ENCODE measurements around the gene CCT2.
"Not testable (repeated sequence)": the region's sequence is repeated elsewhere in the genome, so short reads cannot be mapped to it uniquely, and the experiment has no call there.

Gene CCT2

GRCh38 chr12:69588527-69588926, 3.3 kb downstream of the CCT2 start:
- no peak for DNase-seq (ENCODE audit: low read depth in 4 of 4, low spot score in 1 of 4)

- DNase-seq (ENCODE audit: low read depth in 4 of 4, low spot score in 1 of 4) = no peak
These were observed 3.8 kb downstream of the CCT2 start for GRCh38 chr12:69589082-69589481.

- DNase-seq (ENCODE audit: low read depth in 4 of 4, low spot score in 1 of 4) = no peak
These were observed 10.4 kb downstream of the CCT2 start for GRCh38 chr12:69595689-69596088.

GRCh38 chr12:69598174-69598753, 13.0 kb downstream of the CCT2 start:
- DNase-seq (ENCODE audit: low read depth in 4 of 4, low spot score in 1 of 4) = no peak

GRCh38 chr12:69600804-69601203, 15.5 kb downstream of the CCT2 start:
- DNase-seq (ENCODE audit: low read depth in 4 of 4, low spot score in 1 of 4) = no peak

GRCh38 chr12:69601962-69602685, 16.9 kb downstream of the CCT2 start:
- DNase-seq (ENCODE audit: low read depth in 4 of 4, low spot score in 1 of 4) = no peak

GRCh38 chr12:69602954-69603353, 17.7 kb downstream of the CCT2 start:
- DNase-seq (ENCODE audit: low read depth in 4 of 4, low spot score in 1 of 4) = no peak

- DNase-seq (ENCODE audit: low read depth in 4 of 4, low spot score in 1 of 4) = not testable (repeated sequence)
These were observed 18.3 kb downstream of the CCT2 start for GRCh38 chr12:69603556-69603955.

- DNase-seq (ENCODE audit: low read depth in 4 of 4, low spot score in 1 of 4) = not testable (repeated sequence)
These were observed 19.0 kb downstream of the CCT2 start for GRCh38 chr12:69604275-69604674.

GRCh38 chr12:69608114-69608513, 22.9 kb downstream of the CCT2 start:
- DNase-seq (ENCODE audit: low read depth in 4 of 4, low spot score in 1 of 4) = no peak

GRCh38 chr12:69610126-69610525, 24.9 kb downstream of the CCT2 start:
- no peak for DNase-seq (ENCODE audit: low read depth in 4 of 4, low spot score in 1 of 4)

GRCh38 chr12:69610729-69611128, 25.5 kb downstream of the CCT2 start, which contains the start of gene LRRC10:
Gene LRRC10, minus strand, starts transcription at chr12:69610907. Its CDS starts 69 bp downstream, at chr12:69610838.
- no peak for DNase-seq (ENCODE audit: low read depth in 4 of 4, low spot score in 1 of 4)

GRCh38 chr12:69613351-69613750, 28.1 kb downstream of the CCT2 start:
- no peak for DNase-seq (ENCODE audit: low read depth in 4 of 4, low spot score in 1 of 4)

GRCh38 chr12:69616025-69616424, 30.8 kb downstream of the CCT2 start:
- DNase-seq (ENCODE audit: low read depth in 4 of 4, low spot score in 1 of 4) = no peak

- DNase-seq (ENCODE audit: low read depth in 4 of 4, low spot score in 1 of 4) = no peak
These were observed 33.8 kb downstream of the CCT2 start for GRCh38 chr12:69619050-69619449.

- DNase-seq (ENCODE audit: low read depth in 4 of 4, low spot score in 1 of 4) = no peak
These were observed 34.8 kb downstream of the CCT2 start for GRCh38 chr12:69620077-69620476.

- DNase-seq (ENCODE audit: low read depth in 4 of 4, low spot score in 1 of 4) = no peak
These were observed 35.7 kb downstream of the CCT2 start for GRCh38 chr12:69620921-69621320.

GRCh38 chr12:69621551-69621950, 36.3 kb downstream of the CCT2 start:
- DNase-seq (ENCODE audit: low read depth in 4 of 4, low spot score in 1 of 4) = no peak

- no peak for DNase-seq (ENCODE audit: low read depth in 4 of 4, low spot score in 1 of 4)
These were observed 38.7 kb downstream of the CCT2 start for GRCh38 chr12:69623970-69624369.

- no peak for DNase-seq (ENCODE audit: low read depth in 4 of 4, low spot score in 1 of 4)
These were observed 42.2 kb downstream of the CCT2 start for GRCh38 chr12:69627501-69627900.

GRCh38 chr12:69630191-69630590, 44.9 kb downstream of the CCT2 start:
- no peak for DNase-seq (ENCODE audit: low read depth in 4 of 4, low spot score in 1 of 4)

- DNase-seq (ENCODE audit: low read depth in 4 of 4, low spot score in 1 of 4) = no peak
These were observed 47.8 kb downstream of the CCT2 start for GRCh38 chr12:69633061-69633460.
